T-cell (primary cell): ENCODE data around the gene SCN5A. TPM values are rescaled to one million over a fixed set of nuclear protein-coding genes. Genes with fewer than 3 reads are reported as not detected.

Source experiments
- total RNA-seq, 35 experiments: library from RNA in 6 of 35; stranded (reverse) in 6 of 35; fragments of 120-200 nt in 1 of 35; gene quantifications; one replicate each; pipeline versions ENCODE4 v1.2.1 to v1.2.4 and lab custom pipeline; 2013 to 2026

SCN5A gene
- total RNA-seq, 5 donors from 2014 or later (not counting 1 experiment from before 2014, with no cell fraction given) = 0.12 to 0.47 (median 0.23) TPM; not detected in 2

Other genes with a start within 250 kb of the SCN5A start
- gene ACVR2B, start 195.8 kb downstream of the SCN5A start, total RNA-seq = 10 to 100 TPM in 1 of 5 donors, 1 to 10 TPM in 4; 6.3 to 11.0 (median 8.1) TPM
- 10 to 100 TPM; 21.5 to 24.8 (median 22.9) TPM for gene EXOG, start 153.3 kb downstream of the SCN5A start, total RNA-seq
- not detected for gene SCN10A, start 166.5 kb upstream of the SCN5A start, total RNA-seq